GM12875 (cell line): Measurements from ENCODE around the gene RPS15.

Experiments
- H3K4me3 ChIP-seq: one replicate; pipeline ENCODE4 v1.5.1; 2011; ENCODE audit warnings: low read depth, low read length, control low read depth
- TF ChIP-seq, protein P1 (sequence below): IDR thresholded peaks from 2 replicates; pipeline ENCODE4 v1.5.1; 2011; ENCODE audit warnings: low read depth, mild to moderate bottlenecking, control low read depth, inconsistent platforms, low read length, moderate library complexity, borderline replicate concordance; ENCODE audit not compliant: insufficient read depth

The RPS15 gene

GRCh38 chr19:1466018-1466460 lies 27.8 kb downstream of the RPS15 start:
- TF ChIP-seq, protein P1, sequence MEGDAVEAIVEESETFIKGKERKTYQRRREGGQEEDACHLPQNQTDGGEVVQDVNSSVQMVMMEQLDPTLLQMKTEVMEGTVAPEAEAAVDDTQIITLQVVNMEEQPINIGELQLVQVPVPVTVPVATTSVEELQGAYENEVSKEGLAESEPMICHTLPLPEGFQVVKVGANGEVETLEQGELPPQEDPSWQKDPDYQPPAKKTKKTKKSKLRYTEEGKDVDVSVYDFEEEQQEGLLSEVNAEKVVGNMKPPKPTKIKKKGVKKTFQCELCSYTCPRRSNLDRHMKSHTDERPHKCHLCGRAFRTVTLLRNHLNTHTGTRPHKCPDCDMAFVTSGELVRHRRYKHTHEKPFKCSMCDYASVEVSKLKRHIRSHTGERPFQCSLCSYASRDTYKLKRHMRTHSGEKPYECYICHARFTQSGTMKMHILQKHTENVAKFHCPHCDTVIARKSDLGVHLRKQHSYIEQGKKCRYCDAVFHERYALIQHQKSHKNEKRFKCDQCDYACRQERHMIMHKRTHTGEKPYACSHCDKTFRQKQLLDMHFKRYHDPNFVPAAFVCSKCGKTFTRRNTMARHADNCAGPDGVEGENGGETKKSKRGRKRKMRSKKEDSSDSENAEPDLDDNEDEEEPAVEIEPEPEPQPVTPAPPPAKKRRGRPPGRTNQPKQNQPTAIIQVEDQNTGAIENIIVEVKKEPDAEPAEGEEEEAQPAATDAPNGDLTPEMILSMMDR, result no peak
- no peak overlapping the region for H3K4me3 ChIP-seq

- H3K4me3 ChIP-seq, result no peak overlapping the region
- TF ChIP-seq, protein P1, result no peak
Observed at GRCh38 chr19:1466461-1467214, 28.4 kb downstream of the RPS15 start.

DNA sequence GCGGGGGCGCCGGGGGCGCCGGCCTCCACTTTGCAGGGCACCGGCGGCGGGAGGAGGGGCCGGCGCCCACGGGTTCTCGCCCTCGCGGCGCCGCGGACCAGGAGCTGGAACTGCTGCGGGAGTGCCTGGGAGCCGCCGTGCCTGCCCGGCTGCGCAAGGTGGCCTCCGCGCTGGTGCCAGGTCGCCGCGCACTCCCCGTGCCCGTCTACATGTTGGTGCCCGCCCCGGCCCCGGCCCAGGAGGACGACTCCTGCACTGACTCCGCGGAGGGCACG lies 29.0 kb downstream of the RPS15 start:
- TF ChIP-seq, protein P1, result no peak
- no peak overlapping the region for H3K4me3 ChIP-seq

GRCh38 chr19:1467490-1468273 lies 29.5 kb downstream of the RPS15 start:
- TF ChIP-seq, protein P1, result no peak
- H3K4me3 ChIP-seq, result no peak overlapping the region

- TF ChIP-seq, protein P1, result no peak
- H3K4me3 ChIP-seq, result no peak overlapping the region
Observed at GRCh38 chr19:1468274-1468820, 30.2 kb downstream of the RPS15 start.

DNA sequence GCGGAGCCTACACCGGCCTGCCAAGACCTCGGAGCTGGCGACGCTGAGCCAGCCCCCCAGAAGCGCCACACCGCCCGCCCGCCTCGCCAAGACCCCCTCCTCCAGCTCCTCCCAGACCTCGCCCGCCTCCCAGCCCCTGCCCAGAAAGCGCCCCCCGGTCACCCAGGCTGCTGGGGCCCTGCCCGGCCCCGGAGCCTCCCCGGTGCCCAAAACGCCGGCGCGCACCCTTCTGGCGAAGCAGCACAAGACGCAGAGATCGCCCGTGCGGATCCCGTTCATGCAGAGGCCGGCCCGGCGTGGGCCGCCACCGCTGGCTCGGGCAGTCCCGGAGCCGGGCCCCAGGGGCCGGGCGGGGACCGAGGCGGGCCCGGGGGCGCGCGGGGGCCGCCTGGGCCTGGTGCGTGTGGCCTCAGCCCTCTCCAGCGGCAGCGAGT lies 30.6 kb downstream of the RPS15 start:
- H3K4me3 ChIP-seq, result no peak overlapping the region

More for the DNA sequence above, 30.6 kb downstream of the RPS15 start:
- TF ChIP-seq, protein P1, result no peak
